ENCODE results near the gene METTL13. TPM values are rescaled to one million over a fixed set of nuclear protein-coding genes. Genes with fewer than 3 reads are reported as not detected.
A peak's percentile ranks its signal among the peaks of the same experiment; 100 is the strongest.

The METTL13 gene
- total and polyA plus RNA-seq, 2 of the 8 experiments (the other 6 are each of a cell fraction or from before 2014, with no cell fraction given) = 38.1 to 66.3 TPM

GRCh38 chr1:171740356-171740863, 41.0 kb upstream of the METTL13 start:
- Histone ChIP-seq H3K14ac (ENCODE audit: insufficient read length) (no peak overlapping the region), H3K4me3 (ENCODE audit: extremely low read depth in 1 of 4, insufficient read depth in 2 of 4, low read depth in 3 of 4, low read length in 4 of 4) (peak overlapping the region in 1 of 4 experiments; percentile 96; a peak in 1 of 8 replicates), H3K36me3 (ENCODE audit: control insufficient read depth in 2 of 4, insufficient read depth in 4 of 4, low read length in 3 of 4) (peaks cover 0 to 9% (median 0%) of the 10 kb centered on the region in 4 experiments; a peak in 4 of 8 replicates), H4K8ac (ENCODE audit: extremely low read depth, insufficient read depth, low read length) (no peak overlapping the region), H3K23me2 (ENCODE audit: low read depth, low read length) (peaks cover 5% of the 10 kb centered on the region), H4K5ac (ENCODE audit: insufficient read length, low read depth, low read length) (no peak overlapping the region), H4K20me1 (replicated peaks in 1 of 2; ENCODE audit: control insufficient read depth in 1 of 2, insufficient read depth in 2 of 2, low read length in 2 of 2) (no peaks in the 10 kb centered on the region), H3K4ac (replicated peaks; ENCODE audit: insufficient read length, low read depth, low read length) (no peak overlapping the region), H2BK12ac (ENCODE audit: low read depth, low read length) (no peak overlapping the region), H3K79me1 (ENCODE audit: low read depth, low read length) (no peaks in the 10 kb centered on the region), H3K4me2 (ENCODE audit: insufficient read depth in 1 of 2, low read depth in 2 of 2, low read length in 2 of 2) (peak overlapping the region; percentile 45 to 100; a peak in 1 of 4 replicates), H2AFZ (ENCODE audit: low read length) (no peak overlapping the region), H2BK120ac (replicated peaks; ENCODE audit: low read depth, low read length) (no peak overlapping the region), H2BK5ac (ENCODE audit: low read depth, low read length) (no peak overlapping the region), H4K91ac (replicated peaks; ENCODE audit: insufficient read length, low read length) (no peak overlapping the region), H2BK15ac (ENCODE audit: low read length) (no peak overlapping the region), H3K4me1 (replicated peaks in 1 of 4; ENCODE audit: control insufficient read depth in 3 of 4, insufficient read depth in 4 of 4, low read length in 3 of 4) (peaks cover 0 to 6% (median 1%) of the 10 kb centered on the region in 4 experiments; a peak in 3 of 7 replicates), H3K23ac (ENCODE audit: insufficient read length) (no peak overlapping the region), H3K18ac (ENCODE audit: extremely low read depth, low read length) (no peak overlapping the region), H2BK20ac (ENCODE audit: low read length) (no peak overlapping the region), H3K56ac (replicated peaks; ENCODE audit: insufficient read length, low read depth, low read length) (no peak overlapping the region), H3K9me3 (ENCODE audit: insufficient read depth in 2 of 2, low read depth in 1 of 2, low read length in 1 of 2) (no peaks in the 10 kb centered on the region), H3K79me2 (ENCODE audit: control insufficient read depth in 1 of 2, insufficient read depth in 2 of 2, low read length in 2 of 2) (peaks cover 0 to 10% of the 10 kb centered on the region in 2 experiments; a peak in 1 of 4 replicates), H3K27me3 (replicated peaks in 1 of 4; ENCODE audit: control insufficient read depth in 3 of 4, extremely low read depth in 1 of 4, insufficient read depth in 3 of 4, low read length in 3 of 4) (no peaks in the 10 kb centered on the region), H3K27ac (ENCODE audit: low read depth, low read length) (no peak overlapping the region), H3K9ac (replicated peaks in 1 of 4; ENCODE audit: extremely low read depth in 1 of 4, low read depth in 3 of 4, low read length in 3 of 4) (no peak overlapping the region), H2AK5ac (ENCODE audit: low read depth, low read length) (no peak overlapping the region)
- WGBS, 2 experiments (ENCODE audit: extremely low coverage in 1 of 2, insufficient coverage in 1 of 2, insufficient read length in 1 of 2, insufficient replicate concordance in 2 of 2, low coverage in 1 of 2, low lambda C conversion rate in 2 of 2, missing lambda C conversion rate in 1 of 2) = 84% methylated on average over 2 of the region's 2 CpGs; no CpG with 5 or more reads in 1 of the 2 experiments
- ChIA-PET POLR2A (ENCODE audit: partially characterized antibody) (no interaction called here), CTCF (ENCODE audit: partially characterized antibody) (interaction anchor here (0.7 to 2.7 kb wide), 6 partner anchors 25 to 174 kb away, joined by 4 to 18 read pairs (median 6); no protein-coding TSS in a partner anchor)
- DNase-seq (ENCODE audit: low read depth in 1 of 2, low spot score in 2 of 2) (no peak), FAIRE-seq (no peak)
- TF ChIP-seq CEBPB (IDR thresholded peaks at IDR 0.05; ENCODE audit: low read depth, low read length) = no peak
- TF ChIP-seq FOSL1 (IDR thresholded peaks at IDR 0.05; ENCODE audit: insufficient read depth, low read depth, low read length) = no peak
- TF ChIP-seq GTF2F1 (IDR thresholded peaks at IDR 0.05; ENCODE audit: borderline replicate concordance, low read depth, low read length) = no peak
- TF ChIP-seq POLR2AphosphoS5 (IDR thresholded peaks at IDR 0.05; ENCODE audit: low read depth, low read length) = no peak
- TF ChIP-seq EGR1 (IDR thresholded peaks at IDR 0.05; ENCODE audit: borderline replicate concordance, low read depth, low read length) = no peak
- TF ChIP-seq ASH2L (IDR thresholded peaks at IDR 0.05; ENCODE audit: low read length) = no peak
